Measurements from ENCODE around the gene DUS1L. TPM values are rescaled to one million over a fixed set of nuclear protein-coding genes. Genes with fewer than 3 reads are reported as not detected.

The DUS1L gene
- total and polyA plus RNA-seq, 2 experiments from 2014 or later, result 66.0 to 122 TPM

DNA sequence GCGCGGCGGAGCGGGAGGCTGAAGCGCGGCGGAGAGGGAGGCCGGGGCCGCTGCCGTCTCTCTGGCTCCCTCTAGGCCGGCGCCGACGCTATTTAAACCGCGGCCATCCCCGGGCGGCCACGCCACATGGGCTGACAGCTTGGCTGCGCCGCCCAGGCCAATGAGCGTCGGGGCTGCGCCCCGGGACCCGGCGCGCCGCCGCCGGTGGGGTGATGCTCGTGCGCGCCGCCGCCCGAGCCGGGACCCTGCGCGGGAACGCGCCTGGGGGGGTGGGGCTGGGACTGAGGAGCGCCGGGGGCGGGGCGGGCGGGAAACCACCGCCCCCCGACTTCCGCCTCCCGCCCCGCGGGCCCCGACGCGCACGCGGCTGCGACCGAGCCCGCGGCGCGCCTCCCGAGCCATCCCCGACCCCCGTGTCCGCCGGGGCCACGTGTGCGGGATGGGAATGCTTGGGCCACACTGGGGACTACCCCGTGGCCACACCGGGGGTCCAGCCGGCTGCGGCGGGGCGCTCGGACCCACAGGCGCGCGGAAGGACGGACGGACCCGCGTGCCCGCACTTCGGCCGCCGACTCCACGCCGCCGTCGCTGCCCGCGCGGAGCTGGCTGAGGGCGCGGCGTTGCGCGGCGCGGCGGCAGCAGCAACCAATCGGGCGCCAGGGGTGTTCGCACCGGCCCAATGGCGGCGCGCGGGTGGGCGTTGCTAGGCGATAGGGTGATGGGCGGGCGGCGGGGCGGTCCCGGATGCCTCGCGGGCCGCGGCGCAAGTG is 32.8 kb upstream of the DUS1L start, which contains the start of gene FASN:
Gene FASN (minus strand): TSS at position 68 of the 770 bp plus-strand sequence. CDS start 1,791 bp downstream, outside the sequence.
- Histone ChIP-seq H3F3A (replicated peaks; ENCODE audit: low read depth) (0 out of 2 replicates have a peak, but pooled peaks cover 19% of the 10 kb centered on the region), H3K27ac (ENCODE audit: low read depth) (peak within 1 kb of the TSS; percentile 81; the same call in 1 of the 2 replicates), H3K4me1 (ENCODE audit: insufficient read depth) (peaks cover 32% of the 10 kb centered on the region), H2AFZ (no peak within 1 kb of the TSS), H3K36me3 (ENCODE audit: insufficient read depth) (0 out of 2 replicates have a peak, but pooled peaks cover 5% of the 10 kb centered on the region), H4K20me1 (replicated peaks; ENCODE audit: insufficient read depth) (peaks cover 26% of the 10 kb centered on the region), H3K9me2 (ENCODE audit: insufficient read depth) (no peaks in the 10 kb centered on the region), H3K4me2 (peak within 1 kb of the TSS; percentile 91), H3K79me2 (replicated peaks; ENCODE audit: insufficient read depth) (peaks cover 50% of the 10 kb centered on the region), H3K27me3 (ENCODE audit: insufficient read depth) (no peaks in the 10 kb centered on the region), H3K4me3 (peak within 1 kb of the TSS; percentile 88)
- peak within 1 kb of the TSS; percentile 73 for H3K4me3 Mint-ChIP-seq
- H3K9me3 Mint-ChIP-seq, result no peaks in the 10 kb centered on the region
- DNase-seq (ENCODE audit: low spot score) (peak; percentile 97), ATAC-seq (peak; percentile 51)
- TF ChIP-seq, protein P1, sequence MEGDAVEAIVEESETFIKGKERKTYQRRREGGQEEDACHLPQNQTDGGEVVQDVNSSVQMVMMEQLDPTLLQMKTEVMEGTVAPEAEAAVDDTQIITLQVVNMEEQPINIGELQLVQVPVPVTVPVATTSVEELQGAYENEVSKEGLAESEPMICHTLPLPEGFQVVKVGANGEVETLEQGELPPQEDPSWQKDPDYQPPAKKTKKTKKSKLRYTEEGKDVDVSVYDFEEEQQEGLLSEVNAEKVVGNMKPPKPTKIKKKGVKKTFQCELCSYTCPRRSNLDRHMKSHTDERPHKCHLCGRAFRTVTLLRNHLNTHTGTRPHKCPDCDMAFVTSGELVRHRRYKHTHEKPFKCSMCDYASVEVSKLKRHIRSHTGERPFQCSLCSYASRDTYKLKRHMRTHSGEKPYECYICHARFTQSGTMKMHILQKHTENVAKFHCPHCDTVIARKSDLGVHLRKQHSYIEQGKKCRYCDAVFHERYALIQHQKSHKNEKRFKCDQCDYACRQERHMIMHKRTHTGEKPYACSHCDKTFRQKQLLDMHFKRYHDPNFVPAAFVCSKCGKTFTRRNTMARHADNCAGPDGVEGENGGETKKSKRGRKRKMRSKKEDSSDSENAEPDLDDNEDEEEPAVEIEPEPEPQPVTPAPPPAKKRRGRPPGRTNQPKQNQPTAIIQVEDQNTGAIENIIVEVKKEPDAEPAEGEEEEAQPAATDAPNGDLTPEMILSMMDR (conservative IDR thresholded peaks at IDR 0.05; ENCODE audit: low read depth in 2 of 2), result peak in 1 of 2 experiments; percentile 51; a peak in 2 of 4 replicates
- no peak for TF ChIP-seq STAT1 (IDR thresholded peaks at IDR 0.05; ENCODE audit: unreplicated experiment)
- no peak for TF ChIP-seq NANOG (IDR thresholded peaks at IDR 0.05; ENCODE audit: borderline replicate concordance)
- TF ChIP-seq CREB1 (CRISPR knock-in tag; IDR thresholded peaks at IDR 0.05; ENCODE audit: low read depth), result peak; percentile 69
- TF ChIP-seq, protein P2, sequence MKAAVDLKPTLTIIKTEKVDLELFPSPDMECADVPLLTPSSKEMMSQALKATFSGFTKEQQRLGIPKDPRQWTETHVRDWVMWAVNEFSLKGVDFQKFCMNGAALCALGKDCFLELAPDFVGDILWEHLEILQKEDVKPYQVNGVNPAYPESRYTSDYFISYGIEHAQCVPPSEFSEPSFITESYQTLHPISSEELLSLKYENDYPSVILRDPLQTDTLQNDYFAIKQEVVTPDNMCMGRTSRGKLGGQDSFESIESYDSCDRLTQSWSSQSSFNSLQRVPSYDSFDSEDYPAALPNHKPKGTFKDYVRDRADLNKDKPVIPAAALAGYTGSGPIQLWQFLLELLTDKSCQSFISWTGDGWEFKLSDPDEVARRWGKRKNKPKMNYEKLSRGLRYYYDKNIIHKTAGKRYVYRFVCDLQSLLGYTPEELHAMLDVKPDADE (IDR thresholded peaks at IDR 0.05), result no peak
- peak; percentile 59 for TF ChIP-seq POLR2AphosphoS5 (IDR thresholded peaks at IDR 0.05; ENCODE audit: low read depth)
- no peak for TF ChIP-seq ZNF331 (CRISPR knock-in tag; IDR thresholded peaks at IDR 0.05; ENCODE audit: low read depth)
- peaks cover 23% of the 10 kb centered on the region for H3K4me1 Mint-ChIP-seq
- H3K27ac Mint-ChIP-seq, result no peak within 1 kb of the TSS
- peaks cover 27% of the 10 kb centered on the region; the same call in 2 of the 3 replicates for H3K36me3 Mint-ChIP-seq (ENCODE audit: low read depth)
- peaks cover 19% of the 10 kb centered on the region for H3K27me3 Mint-ChIP-seq (ENCODE audit: insufficient read depth, low read depth, poor library complexity)

DNA sequence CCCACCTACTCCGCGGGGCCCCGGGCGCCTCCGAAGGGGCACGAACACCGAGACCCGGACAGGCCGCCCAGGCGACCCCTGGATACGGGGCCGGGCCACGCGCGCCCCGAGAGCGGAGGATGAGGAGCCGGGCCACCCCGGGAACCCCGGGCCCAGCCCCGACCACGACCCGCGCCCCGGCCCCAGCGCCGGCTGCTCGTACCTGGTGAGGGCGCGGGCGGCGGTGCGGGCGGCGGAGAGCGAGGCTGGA is 32.2 kb upstream of the DUS1L start:
- H3K27ac Mint-ChIP-seq, result no peak overlapping the region
- 0 out of 2 replicates have a peak, but pooled peaks cover 5% of the 10 kb centered on the region for H3K36me3 ChIP-seq (ENCODE audit: insufficient read depth)
- no peak overlapping the region for H3K27ac ChIP-seq (ENCODE audit: low read depth)
- peaks cover 31% of the 10 kb centered on the region; the same call in 2 of the 3 replicates for H3K36me3 Mint-ChIP-seq (ENCODE audit: low read depth)
- ATAC-seq (no peak), DNase-seq (ENCODE audit: low spot score) (no peak)
- H3K27me3 ChIP-seq (ENCODE audit: insufficient read depth), result no peaks in the 10 kb centered on the region
- 0 out of 2 replicates have a peak, but pooled peaks cover 14% of the 10 kb centered on the region for H3F3A ChIP-seq (replicated peaks; ENCODE audit: low read depth)
- peaks cover 27% of the 10 kb centered on the region for H3K4me1 ChIP-seq (ENCODE audit: insufficient read depth)
- H3K4me3 Mint-ChIP-seq, result peak overlapping the region; percentile 69; the same call in 2 of the 3 replicates
- H3K9me3 Mint-ChIP-seq, result no peaks in the 10 kb centered on the region
- peaks cover 16% of the 10 kb centered on the region for H3K27me3 Mint-ChIP-seq (ENCODE audit: insufficient read depth, low read depth, poor library complexity)
- peaks cover 26% of the 10 kb centered on the region for H4K20me1 ChIP-seq (replicated peaks; ENCODE audit: insufficient read depth)
- H3K4me1 Mint-ChIP-seq, result peaks cover 19% of the 10 kb centered on the region
- TF ChIP-seq STAT1 (IDR thresholded peaks at IDR 0.05; ENCODE audit: unreplicated experiment) (no peak), EZH2 (IDR thresholded peaks at IDR 0.05; ENCODE audit: low read depth, unreplicated experiment) (no peak), JUNB (IDR thresholded peaks at IDR 0.05; ENCODE audit: unreplicated experiment) (no peak), POLR2AphosphoS5 (IDR thresholded peaks at IDR 0.05; ENCODE audit: low read depth) (no peak), ZNF114 (CRISPR knock-in tag; IDR thresholded peaks at IDR 0.05) (no peak), EZH2phosphoT487 (IDR thresholded peaks at IDR 0.05; ENCODE audit: unreplicated experiment) (no peak), NANOG (IDR thresholded peaks at IDR 0.05; ENCODE audit: borderline replicate concordance) (no peak), CREB1 (CRISPR knock-in tag; IDR thresholded peaks at IDR 0.05; ENCODE audit: low read depth) (no peak)
- TF ChIP-seq, protein P3, sequence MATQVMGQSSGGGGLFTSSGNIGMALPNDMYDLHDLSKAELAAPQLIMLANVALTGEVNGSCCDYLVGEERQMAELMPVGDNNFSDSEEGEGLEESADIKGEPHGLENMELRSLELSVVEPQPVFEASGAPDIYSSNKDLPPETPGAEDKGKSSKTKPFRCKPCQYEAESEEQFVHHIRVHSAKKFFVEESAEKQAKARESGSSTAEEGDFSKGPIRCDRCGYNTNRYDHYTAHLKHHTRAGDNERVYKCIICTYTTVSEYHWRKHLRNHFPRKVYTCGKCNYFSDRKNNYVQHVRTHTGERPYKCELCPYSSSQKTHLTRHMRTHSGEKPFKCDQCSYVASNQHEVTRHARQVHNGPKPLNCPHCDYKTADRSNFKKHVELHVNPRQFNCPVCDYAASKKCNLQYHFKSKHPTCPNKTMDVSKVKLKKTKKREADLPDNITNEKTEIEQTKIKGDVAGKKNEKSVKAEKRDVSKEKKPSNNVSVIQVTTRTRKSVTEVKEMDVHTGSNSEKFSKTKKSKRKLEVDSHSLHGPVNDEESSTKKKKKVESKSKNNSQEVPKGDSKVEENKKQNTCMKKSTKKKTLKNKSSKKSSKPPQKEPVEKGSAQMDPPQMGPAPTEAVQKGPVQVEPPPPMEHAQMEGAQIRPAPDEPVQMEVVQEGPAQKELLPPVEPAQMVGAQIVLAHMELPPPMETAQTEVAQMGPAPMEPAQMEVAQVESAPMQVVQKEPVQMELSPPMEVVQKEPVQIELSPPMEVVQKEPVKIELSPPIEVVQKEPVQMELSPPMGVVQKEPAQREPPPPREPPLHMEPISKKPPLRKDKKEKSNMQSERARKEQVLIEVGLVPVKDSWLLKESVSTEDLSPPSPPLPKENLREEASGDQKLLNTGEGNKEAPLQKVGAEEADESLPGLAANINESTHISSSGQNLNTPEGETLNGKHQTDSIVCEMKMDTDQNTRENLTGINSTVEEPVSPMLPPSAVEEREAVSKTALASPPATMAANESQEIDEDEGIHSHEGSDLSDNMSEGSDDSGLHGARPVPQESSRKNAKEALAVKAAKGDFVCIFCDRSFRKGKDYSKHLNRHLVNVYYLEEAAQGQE (IDR thresholded peaks at IDR 0.05; ENCODE audit: unreplicated experiment), result no peak
- TF ChIP-seq, protein P2 (IDR thresholded peaks at IDR 0.05), result no peak
- TF ChIP-seq, protein P1 (conservative IDR thresholded peaks at IDR 0.05; ENCODE audit: low read depth in 2 of 2), result no peak
- peak overlapping the region; percentile 91 for H3K4me2 ChIP-seq
- H3K79me2 ChIP-seq (replicated peaks; ENCODE audit: insufficient read depth), result peaks cover 53% of the 10 kb centered on the region
- no peak overlapping the region for H2AFZ ChIP-seq
- peak overlapping the region; percentile 88 for H3K4me3 ChIP-seq
- no peaks in the 10 kb centered on the region for H3K9me2 ChIP-seq (ENCODE audit: insufficient read depth)

Data from GM23338 (cell line).